NCI-H1092 treated with DMSO at 0.1 percent for 48 hours (cell line): Measurements from ENCODE around the gene HLA-DMB.

ENCODE experiments used
- DNase-seq: peaks from one replicate; lab custom pipeline; 2025; lab: John Stamatoyannopoulos, UW

HLA-DMB gene

GRCh38 chr6:32971581-32972352, 30.9 kb upstream of the HLA-DMB start:
- peak; percentile 97 for DNase-seq

GRCh38 chr6:32971242-32971580, 30.4 kb upstream of the HLA-DMB start:
- DNase-seq = no peak

- peak; percentile 63 for DNase-seq
These were observed 29.8 kb upstream of the HLA-DMB start for GRCh38 chr6:32970413-32971241.

- DNase-seq = peak; percentile 57
These were observed 29.0 kb upstream of the HLA-DMB start for GRCh38 chr6:32969685-32970412.

- DNase-seq = peak; percentile 66
These were observed 28.2 kb upstream of the HLA-DMB start for GRCh38 chr6:32968867-32969684.

- DNase-seq = peak; percentile 93
These were observed 27.5 kb upstream of the HLA-DMB start, which contains the start of gene BRD2 for GRCh38 chr6:32968093-32968866. BRD2 (plus strand) TSS chr6:32968594; CDS start chr6:32972899, 4,305 bp downstream.

DNA sequence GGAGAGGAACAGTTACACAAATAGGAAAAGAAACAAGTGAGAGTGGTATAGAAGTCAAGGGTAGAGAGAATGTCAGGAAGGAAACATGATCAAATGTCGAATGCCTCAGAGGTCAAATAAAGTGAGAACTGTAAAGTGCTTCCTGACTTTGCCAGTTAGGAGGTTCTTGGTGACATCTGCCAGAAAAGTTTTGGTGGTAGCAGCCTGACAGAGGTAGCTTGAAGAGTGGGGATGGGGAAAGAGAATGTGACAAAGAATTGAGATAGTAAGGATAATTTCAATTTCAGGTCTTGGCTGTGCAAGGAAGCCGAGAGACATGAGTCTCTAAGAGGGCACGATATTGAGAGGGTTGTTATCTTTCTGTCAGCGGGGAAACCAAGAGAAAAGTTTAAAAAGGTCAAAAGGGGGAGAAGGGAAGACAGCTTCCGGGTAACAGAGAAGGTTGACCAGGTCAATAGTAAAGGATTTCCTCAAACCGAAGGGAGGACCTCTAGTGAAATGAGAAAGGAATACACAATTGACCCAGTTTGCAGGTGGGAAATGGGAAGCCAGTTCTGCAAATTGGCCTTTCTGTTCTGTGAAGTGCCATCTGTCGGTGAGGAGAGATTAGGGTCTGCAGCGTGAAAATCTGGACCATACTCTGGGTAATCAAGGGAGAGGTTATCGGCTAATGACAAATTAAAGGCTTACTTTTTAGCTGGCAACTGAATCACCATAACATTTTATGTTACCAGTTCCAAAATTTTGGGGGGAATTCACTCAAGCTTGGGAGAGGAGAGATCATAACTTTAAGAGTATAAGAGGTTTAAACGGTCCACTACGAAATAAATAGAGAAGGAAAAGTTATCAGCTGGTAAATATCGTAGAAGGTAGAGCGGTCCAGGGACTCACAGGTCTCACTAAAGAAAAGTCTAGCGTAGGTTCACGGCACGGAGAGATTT, 26.6 kb upstream of the HLA-DMB start:
- peak; percentile 49 for DNase-seq

DNA sequence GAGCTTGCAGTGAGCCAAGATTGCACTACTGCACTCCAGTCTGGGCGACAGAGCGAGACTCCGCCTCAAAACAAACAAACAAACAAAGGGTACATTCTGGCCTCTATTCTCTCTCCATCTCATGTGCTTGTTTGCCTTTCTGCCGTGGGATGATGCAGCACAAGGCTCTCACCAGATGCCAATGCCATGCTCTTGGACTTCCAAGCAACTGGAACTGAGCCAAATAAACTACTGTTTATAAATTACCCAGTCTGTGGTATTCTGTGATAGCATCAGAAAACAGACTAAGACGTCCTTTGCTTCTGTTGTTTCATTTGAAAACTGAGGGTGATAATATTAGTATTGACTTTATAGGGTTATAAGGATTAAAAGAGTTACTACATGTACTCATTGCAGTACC, 23.9 kb upstream of the HLA-DMB start:
- DNase-seq = no peak

DNA sequence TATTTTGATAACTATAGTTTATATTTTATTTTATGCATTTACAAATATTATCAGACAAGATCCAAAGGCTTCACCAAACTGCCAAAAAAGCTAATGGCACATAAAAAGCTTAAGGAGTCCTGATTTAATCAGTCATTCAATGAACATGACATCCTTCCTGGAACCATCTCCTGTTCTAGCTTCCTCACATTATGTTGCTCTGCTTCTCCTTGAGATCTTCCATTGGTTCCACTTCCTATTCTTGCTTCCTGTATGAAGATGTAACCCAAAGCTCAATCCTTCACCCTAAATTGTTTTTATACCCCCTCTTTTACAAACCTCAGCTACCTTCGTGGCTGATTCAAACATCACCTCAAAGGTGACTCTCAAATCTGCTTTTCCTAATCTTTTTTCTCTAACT, 23.0 kb upstream of the HLA-DMB start:
- no peak for DNase-seq

GRCh38 chr6:32962213-32962826, 21.5 kb upstream of the HLA-DMB start:
- DNase-seq = no peak

DNA sequence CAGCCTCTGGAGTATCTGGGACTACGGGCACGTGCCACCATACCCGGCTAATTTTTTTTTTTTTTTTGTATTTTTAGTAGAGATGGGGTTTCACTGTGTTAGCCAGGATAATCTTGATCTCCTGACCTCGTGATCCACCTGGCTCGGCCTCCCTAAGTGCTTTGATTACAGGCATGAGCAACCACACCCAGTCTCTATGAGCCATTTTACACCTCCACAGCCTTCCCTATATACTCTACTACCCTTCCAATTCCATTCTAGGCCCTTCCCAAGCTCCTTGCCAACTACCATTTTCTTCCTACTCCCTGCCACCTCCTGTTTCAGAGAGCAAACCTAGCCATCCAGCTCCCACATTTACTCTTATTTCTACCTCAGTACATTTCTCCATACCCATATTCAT, 19.7 kb upstream of the HLA-DMB start:
- DNase-seq = no peak

GRCh38 chr6:32956176-32956575, 15.3 kb upstream of the HLA-DMB start:
- DNase-seq = no peak

GRCh38 chr6:32954986-32955802, 14.4 kb upstream of the HLA-DMB start:
- DNase-seq = no peak

- no peak for DNase-seq
These were observed 13.4 kb upstream of the HLA-DMB start for GRCh38 chr6:32954267-32954666.

DNA sequence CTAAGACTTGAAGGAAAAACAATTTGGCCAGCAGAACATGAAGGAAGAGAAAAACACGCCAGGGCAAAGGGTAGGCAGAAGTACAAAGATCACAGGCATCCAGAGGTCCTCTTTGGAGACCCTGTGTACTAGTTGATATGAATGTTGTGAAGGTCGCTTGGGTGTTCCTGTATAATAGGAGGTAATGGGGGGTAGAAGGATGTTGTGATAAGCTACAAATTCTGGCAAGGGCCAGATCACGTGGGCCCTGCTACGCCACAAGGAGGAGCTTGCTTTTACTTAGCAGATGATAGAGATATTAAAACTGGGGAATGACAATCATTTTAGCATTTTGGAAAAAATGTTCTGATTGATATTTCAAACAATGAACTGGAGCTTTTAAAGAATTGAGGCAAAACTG, 12.9 kb upstream of the HLA-DMB start:
- DNase-seq = no peak

DNA sequence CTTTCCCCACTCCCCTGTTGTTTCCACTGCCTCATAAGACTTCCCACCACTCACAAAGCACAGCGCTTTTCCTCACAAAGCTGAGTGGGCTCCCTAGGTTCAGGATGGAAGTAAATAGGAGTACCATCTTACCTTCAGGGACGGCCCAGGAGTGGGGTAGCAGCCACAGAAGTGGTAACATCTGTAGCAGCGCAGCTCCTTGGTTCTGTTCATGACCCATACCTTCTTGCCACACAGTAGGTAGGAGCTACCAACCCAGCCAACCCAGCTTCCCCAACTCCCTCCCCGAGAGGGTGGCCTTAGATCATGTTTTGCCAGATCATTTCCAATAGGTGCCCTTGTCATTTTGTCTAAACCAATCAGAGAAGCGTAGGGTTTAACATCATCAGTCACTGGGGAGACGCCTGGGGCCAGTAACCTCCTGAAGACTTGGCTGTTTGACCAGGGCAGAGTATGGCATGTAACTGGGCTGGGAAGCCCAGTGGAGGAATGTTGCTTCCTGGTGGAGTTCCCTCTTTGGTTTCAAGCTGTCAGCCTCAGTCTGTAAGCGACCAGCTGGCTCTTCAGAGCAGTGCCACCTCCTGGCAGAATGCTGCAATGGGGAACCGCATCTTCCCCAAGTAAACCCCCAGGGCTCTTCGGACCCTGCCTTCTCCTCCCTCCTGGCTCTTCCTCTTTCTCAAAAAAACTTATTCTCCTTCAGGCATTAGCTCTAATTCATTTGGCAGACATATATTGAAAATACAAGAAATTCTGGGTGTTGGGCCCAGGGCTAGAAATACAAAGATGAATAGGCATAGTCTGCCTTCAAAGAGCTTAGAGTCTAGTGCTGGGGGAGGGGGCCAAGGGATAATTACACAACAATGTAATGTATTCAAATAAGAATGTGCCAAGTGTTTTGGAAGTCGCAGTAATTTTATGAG, 12.2 kb upstream of the HLA-DMB start, which contains the start of gene HLA-DMA:
HLA-DMA (minus strand) TSS at position 281 of the 923 bp plus-strand sequence; CDS start at position 220, 61 bp downstream.
- no peak for DNase-seq

DNA sequence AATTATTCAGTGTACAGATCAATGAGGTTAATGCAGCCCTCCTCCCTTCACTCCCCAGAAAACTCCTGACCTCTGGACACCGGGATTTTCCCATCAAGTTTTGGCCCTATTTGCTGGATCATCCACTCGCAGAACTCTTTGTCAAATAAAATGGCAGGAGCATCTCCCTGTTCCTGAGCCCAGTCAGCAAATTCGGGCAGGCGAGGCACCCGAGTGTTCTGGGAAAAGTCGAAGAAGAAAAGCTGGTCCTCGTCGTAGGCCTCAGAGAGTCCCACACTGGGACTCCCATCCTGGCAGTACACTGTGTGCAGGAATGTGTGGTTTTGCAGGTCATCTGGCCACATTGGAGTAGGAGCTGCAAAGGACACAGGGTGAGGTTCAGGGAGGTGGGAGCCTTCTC, 9.6 kb upstream of the HLA-DMB start:
- DNase-seq = no peak
